K562 (cell line): ENCODE measurements around the gene TLK2. TPM values are rescaled to one million over a fixed set of nuclear protein-coding genes. Genes with fewer than 3 reads are reported as not detected.
"Not testable (repeated sequence)": the region's sequence is repeated elsewhere in the genome, so short reads cannot be mapped to it uniquely, and the experiment has no call there.

Source experiments
- ATAC-seq: fragments of 200-7000 bp; cut with Tn5 transposase; 3 replicates; pipeline ENCODE4 v1.9.1; 2020; ENCODE audit warnings: moderate library complexity
- BruUV-seq: library from RNA; stranded (reverse); fragments of 400-500 nt; replicated peaks from 2 replicates; lab custom pipeline; 2021; lab: Mats Ljungman, UMichigan
- CTCF ChIA-PET: fragments of 300-600 bp; formaldehyde crosslinking; extraction: SDS; loops from one replicate; lab custom pipeline; 2021; ENCODE audit warnings: low intra/inter-chr PET ratio; lab: Yijun Ruan, JAX
- POLR2A ChIA-PET: fragments of 300-600, 350-650 bp; sonication (Branson Sonifier 250); formaldehyde crosslinking; extraction: SDS; loops from one replicate; lab custom pipeline; 2021; ENCODE audit warnings: antibody characterized with exemption, inconsistent platforms; lab: Yijun Ruan, JAX
- DNase-seq, 4 experiments: peaks; one replicate each; pipeline versions ENCODE4 v3.0.0 to v3.0.0-alpha.2; 2011 to 2018; ENCODE audit warnings: low spot score in 3 of 4, mixed read lengths in 3 of 4; ENCODE audit errors: extremely low read depth in 1 of 4
- FAIRE-seq: peaks from 2 replicates; lab custom pipeline; 2011; peaks lifted over from hg19 to GRCh38; lab: Jason Lieb, UNC
- H2AFZ ChIP-seq: 2 replicates; pipeline ENCODE4 v1.6.0; 2011; ENCODE audit warnings: low read depth, low read length, control low read depth, inconsistent platforms
- H3K27ac ChIP-seq: fragments of 200-600 bp; 3 replicates; pipeline ENCODE4 v1.8.0; 2011; ENCODE audit warnings: low read depth, mild to moderate bottlenecking, control low read depth, inconsistent platforms, low read length, moderate library complexity, mixed read lengths; ENCODE audit errors: extremely low read depth
- H3K27me3 ChIP-seq, 2 experiments: fragments of 300-600 bp in 1 of 2; 2 replicates in 1 of 2; 3 replicates in 1 of 2; pipeline versions ENCODE4 v1.6.0 to v1.8.0; 2011; ENCODE audit warnings: inconsistent platforms in 2 of 2, low read length in 2 of 2, mild to moderate bottlenecking in 1 of 2, mixed read lengths in 1 of 2, moderate library complexity in 1 of 2; ENCODE audit not compliant: control insufficient read depth in 2 of 2, insufficient read depth in 2 of 2
- H3K36me3 ChIP-seq: fragments of 300-600 bp; 3 replicates; pipeline ENCODE4 v1.8.0; 2011; ENCODE audit warnings: mild to moderate bottlenecking, low read length, inconsistent platforms; ENCODE audit not compliant: control insufficient read depth, insufficient read depth
- H3K4me1 ChIP-seq, 2 experiments: fragments of 200-600 bp in 1 of 2; replicated peaks in 1 of 2; 2 replicates in 1 of 2; 3 replicates in 1 of 2; pipeline versions ENCODE4 v1.5.1 to v1.8.0; 2011; ENCODE audit warnings: inconsistent platforms in 2 of 2, low read length in 2 of 2, mild to moderate bottlenecking in 1 of 2, mixed read lengths in 1 of 2, moderate library complexity in 1 of 2; ENCODE audit not compliant: control insufficient read depth in 2 of 2, insufficient read depth in 2 of 2
- H3K4me2 ChIP-seq: 2 replicates; pipeline ENCODE4 v1.6.1; 2011; ENCODE audit warnings: low read length, control low read depth, inconsistent platforms, mixed read lengths; ENCODE audit not compliant: insufficient read depth
- H3K4me3 ChIP-seq: fragments of 200-600 bp; sonication (generic), shearing (Covaris generic); 2 replicates; pipeline ENCODE4 v1.5.1; 2016; ENCODE audit warnings: control low read depth, inconsistent platforms
- H3K79me2 ChIP-seq: fragments of 200-600 bp; 3 replicates; pipeline ENCODE4 v1.8.0; 2011; ENCODE audit warnings: low read length, inconsistent platforms; ENCODE audit not compliant: control insufficient read depth, insufficient read depth
- H3K9ac ChIP-seq, 2 experiments: 2 replicates each; pipeline versions ENCODE4 v1.6.0 to v1.6.1; 2011; ENCODE audit warnings: low read depth in 2 of 2, low read length in 2 of 2, control low read depth in 1 of 2, inconsistent platforms in 1 of 2, mild to moderate bottlenecking in 1 of 2, mixed read lengths in 1 of 2; ENCODE audit not compliant: insufficient read depth in 1 of 2
- H3K9me1 ChIP-seq: one replicate; pipeline ENCODE4 v1.6.0; 2011; ENCODE audit warnings: inconsistent platforms, mild to moderate bottlenecking, low read length, moderate library complexity; ENCODE audit not compliant: control insufficient read depth, insufficient read depth
- H3K9me3 ChIP-seq: replicated peaks from 2 replicates; pipeline ENCODE4 v1.5.1; 2011; ENCODE audit warnings: low read depth, low read length, inconsistent platforms; ENCODE audit not compliant: control insufficient read depth, insufficient read depth
- H4K20me1 ChIP-seq: replicated peaks from 2 replicates; pipeline ENCODE4 v1.6.1; 2011; ENCODE audit warnings: low read length, inconsistent platforms, mixed read lengths; ENCODE audit not compliant: control insufficient read depth, insufficient read depth
- CCNT2 ChIP-seq: IDR thresholded peaks from 2 replicates; pipeline ENCODE4 v1.6.1; 2011; ENCODE audit warnings: borderline replicate concordance, low read depth, mild to moderate bottlenecking, moderate library complexity, mixed read lengths, low read length; ENCODE audit not compliant: insufficient read length; ENCODE audit errors: extremely low read depth
- ELK1 ChIP-seq: sonication (generic); formaldehyde crosslinking; IDR thresholded peaks from 2 replicates; pipeline ENCODE4 v1.8.1; 2022; ENCODE audit warnings: missing genetic modification reagents
- GATAD2B ChIP-seq: fragments of 450-650 bp; IDR thresholded peaks from 2 replicates; pipeline ENCODE4 v1.6.1; 2017; ENCODE audit warnings: mild to moderate bottlenecking, borderline replicate concordance
- RBM14 ChIP-seq: fragments of 200-400 bp; formaldehyde crosslinking; IDR thresholded peaks from 2 replicates; pipeline ENCODE4 v1.6.1; 2018; ENCODE audit warnings: low read depth, mild to moderate bottlenecking, low read length, moderate library complexity, borderline replicate concordance; ENCODE audit not compliant: insufficient read depth
- TAF15 ChIP-seq: fragments of 200-400 bp; formaldehyde crosslinking; IDR thresholded peaks from 2 replicates; pipeline ENCODE4 v1.6.1; 2017; ENCODE audit warnings: mild to moderate bottlenecking, low read depth, low read length, moderate library complexity
- TEAD4 ChIP-seq, 2 experiments: sonication (generic) in 1 of 2; formaldehyde crosslinking in 1 of 2; IDR thresholded peaks; 2 replicates each; pipeline versions ENCODE4 v1.6.1 to v1.8.0; 2012 to 2022; ENCODE audit warnings: borderline replicate concordance in 1 of 2, inconsistent platforms in 1 of 2, low read length in 1 of 2, mild to moderate bottlenecking in 1 of 2, missing genetic modification reagents in 1 of 2
- ZBTB49 ChIP-seq: sonication (generic); formaldehyde crosslinking; IDR thresholded peaks from 2 replicates; pipeline ENCODE4 v1.8.0; 2022; ENCODE audit warnings: missing genetic modification reagents, mild to moderate bottlenecking, borderline replicate concordance
- ZNF12 ChIP-seq: sonication (generic); formaldehyde crosslinking; IDR thresholded peaks from 2 replicates; pipeline ENCODE4 v1.4.0; 2020; ENCODE audit warnings: mild to moderate bottlenecking, missing genetic modification reagents
- ZNF239 ChIP-seq: fragments of 250-450 bp; sonication (Bioruptor Pico); IDR thresholded peaks from 2 replicates; pipeline ENCODE4 v1.4.0; 2020; ENCODE audit warnings: mild to moderate bottlenecking
- ZNF41 ChIP-seq: fragments of 250-450 bp; sonication (Bioruptor Pico); conservative IDR thresholded peaks from 2 replicates; pipeline ENCODE4 v1.4.0; 2020; ENCODE audit warnings: mild to moderate bottlenecking
- WGBS: fragments of 100-300 bp; shearing (Covaris generic); methylation state at CpG from one replicate; pipeline ENCODE4 v1.1.6; 2016; ENCODE audit warnings: low coverage, mixed read lengths; ENCODE audit not compliant: insufficient coverage; ENCODE audit errors: missing lambda C conversion rate; 5-methylcytosine and 5-hydroxymethylcytosine counted together
- in situ Hi-C: fragments of 300-500 bp; cut with MboI; formaldehyde crosslinking; loops from 4 replicates; pipeline ENCODE4 v1.15.0; 2018; ENCODE audit warnings: inconsistent platforms, mixed read lengths
- intact Hi-C: fragments of 100-400 bp; cut with micrococcal nuclease; formaldehyde crosslinking; loops from 2 replicates; pipeline ENCODE4 v1.14.2; 2022
- polyA plus RNA-seq, 8 experiments: library from polyadenylated mRNA; depleted of rRNA in 4 of 8; stranded (reverse) in 5 of 8; unstranded in 3 of 8; fragments of >200 nt; fragmentation: Nextera tagmentation in 2 of 8; fragmentation: Illumina TruSeq in 1 of 8; extraction: Ambion mirVana in 2 of 8; extraction: Trizol in 1 of 8; gene quantifications; 2 replicates each; pipeline versions ENCODE4 v1.2.1 to v1.2.3, GENCODE V29; 2011 to 2014; ENCODE audit warnings: inconsistent platforms in 1 of 8, missing spikeins in 1 of 8
- total RNA-seq, 7 experiments: library from RNA; depleted of rRNA in 6 of 7; stranded (reverse); fragments of >200 nt in 6 of 7; fragmentation: Illumina TruSeq in 2 of 7; extraction: Trizol in 2 of 7; gene quantifications; 2 replicates each; pipeline versions ENCODE4 v1.2.1 to v1.2.3, GENCODE V29; 2011 to 2021; ENCODE audit warnings: low replicate concordance in 1 of 7
- TF ChIP-seq, protein P1 (sequence below): fragments of 450-650 bp; formaldehyde crosslinking; IDR thresholded peaks from 2 replicates; pipeline ENCODE4 v1.4.0; 2022; ENCODE audit warnings: mild to moderate bottlenecking, moderate library complexity

Gene TLK2
- total and polyA plus RNA-seq, 9 of the 15 experiments (the other 6 are each of a cell fraction or from before 2014, with no cell fraction given) = 10.1 to 51.9 (median 32.4) TPM

DNA sequence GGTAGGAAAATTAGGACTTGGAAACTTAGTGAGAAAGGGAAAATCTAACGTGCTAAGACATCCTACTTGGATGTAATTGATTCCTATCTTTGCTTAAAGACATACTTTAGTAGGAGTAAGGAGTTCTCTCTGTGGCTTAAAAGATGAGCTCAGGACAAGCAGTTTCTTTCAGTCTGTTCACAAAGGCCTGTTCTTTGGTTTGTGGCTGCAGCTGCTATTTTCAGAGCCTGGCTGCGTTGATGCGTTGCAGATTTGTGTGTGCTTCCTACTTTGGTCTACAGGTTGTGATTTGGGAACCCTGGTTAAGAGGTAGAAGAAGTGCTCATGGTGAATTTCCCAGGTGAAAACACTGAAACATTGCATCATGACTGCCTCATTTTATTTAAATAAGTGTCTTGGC is 24.5 kb upstream of the TLK2 start:
- FAIRE-seq, H3K79me2 ChIP-seq: not testable (repeated sequence)

GRCh38 chr17:62456016-62456415 is 22.6 kb upstream of the TLK2 start:
- in situ Hi-C loops = no loop called here
- FAIRE-seq = no peak
- H3K27ac ChIP-seq = no peak overlapping the region
- TF ChIP-seq ELK1 (CRISPR knock-in tag) = no peak
- no peak for TF ChIP-seq CCNT2
- no peak for TF ChIP-seq RBM14
- no peak for TF ChIP-seq ZNF239 (CRISPR knock-in tag)
- TF ChIP-seq TAF15 = no peak
- TF ChIP-seq ZNF12 = no peak
- TF ChIP-seq, protein P1, sequence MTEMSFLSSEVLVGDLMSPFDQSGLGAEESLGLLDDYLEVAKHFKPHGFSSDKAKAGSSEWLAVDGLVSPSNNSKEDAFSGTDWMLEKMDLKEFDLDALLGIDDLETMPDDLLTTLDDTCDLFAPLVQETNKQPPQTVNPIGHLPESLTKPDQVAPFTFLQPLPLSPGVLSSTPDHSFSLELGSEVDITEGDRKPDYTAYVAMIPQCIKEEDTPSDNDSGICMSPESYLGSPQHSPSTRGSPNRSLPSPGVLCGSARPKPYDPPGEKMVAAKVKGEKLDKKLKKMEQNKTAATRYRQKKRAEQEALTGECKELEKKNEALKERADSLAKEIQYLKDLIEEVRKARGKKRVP (CRISPR knock-in tag) = no peak
- no peak for TF ChIP-seq TEAD4 (IDR thresholded peaks at IDR 0.05; ENCODE audit: low read length)
- no peak for TF ChIP-seq TEAD4 (CRISPR knock-in tag; IDR thresholded peaks at IDR 0.05; ENCODE audit: borderline replicate concordance)
- no peak for TF ChIP-seq ZBTB49 (CRISPR knock-in tag)
- no peak for TF ChIP-seq GATAD2B
- TF ChIP-seq ZNF41 (CRISPR knock-in tag) = no peak

More for the DNA sequence above, 24.5 kb upstream of the TLK2 start:
- ATAC-seq, H3K9ac ChIP-seq, H3K27me3 ChIP-seq, intact Hi-C loops, DNase-seq, POLR2A ChIA-PET, BruUV-seq, H3K36me3 ChIP-seq, H3K4me3 ChIP-seq, in situ Hi-C loops, H3K9me1 ChIP-seq, H3K4me2 ChIP-seq, H2AFZ ChIP-seq, H4K20me1 ChIP-seq, H3K9me3 ChIP-seq, H3K27ac ChIP-seq, H3K4me1 ChIP-seq, CTCF ChIA-PET: not testable (repeated sequence)
- 48% methylated on average over 3 of the region's 3 CpGs for WGBS

More at GRCh38 chr17:62456016-62456415, 22.6 kb upstream of the TLK2 start:
- Histone ChIP-seq H3K79me2 (no peaks in the 10 kb centered on the region), H4K20me1 (no peaks in the 10 kb centered on the region), H3K9ac (no peak overlapping the region), H2AFZ (no peak overlapping the region), H3K4me1 (peaks cover 0 to 3% of the 10 kb centered on the region in 2 experiments; a peak in 2 of 5 replicates), H3K27me3 (no peaks in the 10 kb centered on the region), H3K9me3 (no peaks in the 10 kb centered on the region), H3K4me2 (no peak overlapping the region), H3K9me1 (no peaks in the 10 kb centered on the region), H3K36me3 (no peaks in the 10 kb centered on the region), H3K4me3 (no peak overlapping the region)
- 37% methylated on average over 7 of the region's 7 CpGs for WGBS
- POLR2A ChIA-PET = interaction anchor here (0.6 kb wide), 1 partner anchor 35 kb away, joined by 3 read pairs; no protein-coding TSS in a partner anchor
- no peak for DNase-seq
- intact Hi-C loops = no loop called here
- CTCF ChIA-PET = no interaction called here
- no TSS peak for BruUV-seq
- ATAC-seq = no peak
